Peyer's patch (tissue), 4 donors: Measurements from ENCODE around the gene EYA2.

Experiments used
- CTCF ChIP-seq, 6 experiments: fragments of 450-650 bp in 4 of 6; fragments of 200-600 bp in 2 of 6; sonication (generic) in 1 of 6; IDR thresholded peaks; one replicate each; pipeline ENCODE4 v1.5.1; 2017 to 2019; ENCODE audit warnings: antibody characterized with exemption in 6 of 6, mild to moderate bottlenecking in 3 of 6, moderate library complexity in 1 of 6
- POLR2A ChIP-seq, 2 donors: fragments of 450-650 bp; IDR thresholded peaks; one replicate each; pipeline ENCODE4 v1.5.1; 2017; ENCODE audit warnings: antibody characterized with exemption in 2 of 2, mild to moderate bottlenecking in 2 of 2, moderate library complexity in 2 of 2

- TF ChIP-seq CTCF (IDR thresholded peaks at IDR 0.05) (no peak), POLR2A (IDR thresholded peaks at IDR 0.05) (no peak)
These were observed 42.9 kb upstream of the EYA2 start for GRCh38 chr20:46851746-46852145.
